Gastrocnemius medialis (tissue), 4 donors: ENCODE data around the gene IL2RA. TPM values are rescaled to one million over a fixed set of nuclear protein-coding genes. Genes with fewer than 3 reads are reported as not detected.

Experiments
- ATAC-seq, 2 donors: fragments of 150-250 bp; one replicate each; pipeline ENCODE4 v1.9.1; 2016
- DNase-seq, 2 donors: peaks; one replicate each; pipeline ENCODE4 v3.0.0-alpha.2; 2019
- H3K27ac ChIP-seq, 4 donors: fragments of 200-600 bp; sonication (generic); 1 replicate in 1 of 4; 2 replicates in 3 of 4; pipeline ENCODE4 v1.5.1; 2016 to 2018; ENCODE audit warnings: mild to moderate bottlenecking in 2 of 4, moderate library complexity in 1 of 4
- H3K27me3 ChIP-seq, 3 donors: fragments of 200-600 bp; sonication (generic) in 2 of 3; 1 replicate in 1 of 3; 2 replicates in 2 of 3; pipeline versions ENCODE4 v1.5.1 to v1.6.0; 2016 to 2019; ENCODE audit warnings: mild to moderate bottlenecking in 1 of 3, moderate library complexity in 1 of 3
- H3K36me3 ChIP-seq, 2 donors: fragments of 200-600 bp; sonication (generic) in 1 of 2; one replicate each; pipeline ENCODE4 v1.5.1; 2017 to 2018
- H3K4me1 ChIP-seq, 2 donors: fragments of 200-600 bp; sonication (generic) in 1 of 2; one replicate each; pipeline ENCODE4 v1.5.1; 2016 to 2017; ENCODE audit warnings: mild to moderate bottlenecking in 2 of 2
- H3K4me3 ChIP-seq, 4 donors: fragments of 200-600 bp; sonication (generic) in 3 of 4; 1 replicate in 1 of 4; 2 replicates in 3 of 4; pipeline ENCODE4 v1.5.1; 2016 to 2019; ENCODE audit warnings: mild to moderate bottlenecking in 2 of 4
- H3K9me3 ChIP-seq, 3 donors: fragments of 200-600 bp; sonication (generic) in 2 of 3; 1 replicate in 1 of 3; 2 replicates in 2 of 3; pipeline ENCODE4 v1.5.1; 2016 to 2019
- CTCF ChIP-seq, 5 experiments: fragments of 450-650 bp in 3 of 5; fragments of 200-600 bp in 2 of 5; sonication (generic) in 2 of 5; IDR thresholded peaks in 4 of 5; conservative IDR thresholded peaks in 1 of 5; 1 replicate in 4 of 5; 2 replicates in 1 of 5; pipeline ENCODE4 v1.5.1; 2016 to 2019; ENCODE audit warnings: antibody characterized with exemption in 5 of 5, mild to moderate bottlenecking in 3 of 5, moderate library complexity in 3 of 5
- POLR2A ChIP-seq, 2 donors: fragments of 450-650 bp; IDR thresholded peaks; one replicate each; pipeline ENCODE4 v1.6.1; 2017; ENCODE audit warnings: antibody characterized with exemption in 2 of 2, mild to moderate bottlenecking in 2 of 2, moderate library complexity in 2 of 2
- in situ Hi-C, 4 donors: fragments of 200-750 bp; cut with MboI; loops; one replicate each; pipeline versions ENCODE4 v1.15.0 to v1.8.0; 2017; ENCODE audit warnings: low sequenced_read_pairs in 4 of 4
- intact Hi-C: fragments of 100-400 bp; cut with DNase I; formaldehyde crosslinking; loops from one replicate; pipeline ENCODE4 v1.15.1; 2023; ENCODE audit warnings: low total_unique reads
- total RNA-seq, 4 donors: library from RNA; depleted of rRNA; stranded (reverse); fragments of >200 nt; gene quantifications; one replicate each; pipeline versions ENCODE4 v1.1.0 to v1.2.3, GENCODE V29; 2016

IL2RA gene
- total RNA-seq, 4 donors from 2014 or later, result 2.1 TPM; not detected in 3

GRCh38 chr10:5971886-5972285 is 90.3 kb downstream of the IL2RA start:
- in situ Hi-C loops, result no loop called here
- H3K27me3 ChIP-seq, result no peaks in the 10 kb centered on the region
- TF ChIP-seq CTCF (IDR thresholded peaks at IDR 0.05 in 4 of 5, conservative IDR thresholded peaks at IDR 0.05 in 1 of 5) (no peak), POLR2A (IDR thresholded peaks at IDR 0.05) (no peak)
- H3K27ac ChIP-seq, result peak overlapping the region; percentile 64 to 70 (median 68)
- no peak overlapping the region for H3K4me3 ChIP-seq
- H3K9me3 ChIP-seq, result no peaks in the 10 kb centered on the region
- DNase-seq (peak in 1 of 2 donors; percentile 27), ATAC-seq (peak; percentile 34 to 44)
- H3K36me3 ChIP-seq, result no peaks in the 10 kb centered on the region
- intact Hi-C loops, result no loop called here
- peaks cover 0 to 29% of the 10 kb centered on the region in 2 donors for H3K4me1 ChIP-seq

GRCh38 chr10:5971315-5971832 is 90.8 kb downstream of the IL2RA start:
- H3K4me1 ChIP-seq, result peaks cover 0 to 29% of the 10 kb centered on the region in 2 donors
- H3K27me3 ChIP-seq, result no peaks in the 10 kb centered on the region
- DNase-seq (peak in 1 of 2 donors; percentile 24), ATAC-seq (peak; percentile 47 to 73)
- H3K36me3 ChIP-seq, result no peaks in the 10 kb centered on the region
- H3K27ac ChIP-seq, result peak overlapping the region; percentile 64 to 70 (median 68)
- H3K9me3 ChIP-seq, result no peaks in the 10 kb centered on the region
- H3K4me3 ChIP-seq, result no peak overlapping the region
- in situ Hi-C loops (no loop called here), intact Hi-C loops (no loop called here)
- TF ChIP-seq POLR2A (IDR thresholded peaks at IDR 0.05) (no peak), CTCF (IDR thresholded peaks at IDR 0.05 in 4 of 5, conservative IDR thresholded peaks at IDR 0.05 in 1 of 5) (no peak)

- Histone ChIP-seq H3K27ac (peak overlapping the region; percentile 64 to 70 (median 68)), H3K36me3 (peaks cover 0 to 4% of the 10 kb centered on the region in 2 donors), H3K4me1 (peaks cover 0 to 21% of the 10 kb centered on the region in 2 donors), H3K9me3 (no peaks in the 10 kb centered on the region), H3K4me3 (no peak overlapping the region), H3K27me3 (no peaks in the 10 kb centered on the region)
- in situ Hi-C loops, result no loop called here
- ATAC-seq, result no peak
- intact Hi-C loops, result no loop called here
- no peak for DNase-seq
- TF ChIP-seq POLR2A (IDR thresholded peaks at IDR 0.05) (no peak), CTCF (IDR thresholded peaks at IDR 0.05 in 4 of 5, conservative IDR thresholded peaks at IDR 0.05 in 1 of 5) (no peak)
Measured at GRCh38 chr10:5970527-5970926, 91.6 kb downstream of the IL2RA start.

GRCh38 chr10:5970066-5970465 is 92.1 kb downstream of the IL2RA start:
- H3K36me3 ChIP-seq, result peaks cover 0 to 6% of the 10 kb centered on the region in 2 donors
- ATAC-seq, result no peak
- no peaks in the 10 kb centered on the region for H3K9me3 ChIP-seq
- no peak overlapping the region for H3K4me3 ChIP-seq
- intact Hi-C loops (no loop called here), in situ Hi-C loops (no loop called here)
- no peak for DNase-seq
- H3K27me3 ChIP-seq, result no peaks in the 10 kb centered on the region
- H3K4me1 ChIP-seq, result peaks cover 0 to 18% of the 10 kb centered on the region in 2 donors
- TF ChIP-seq CTCF (IDR thresholded peaks at IDR 0.05 in 4 of 5, conservative IDR thresholded peaks at IDR 0.05 in 1 of 5) (no peak), POLR2A (IDR thresholded peaks at IDR 0.05) (no peak)
- peak overlapping the region in 2 of 4 donors; percentile 67 to 69 for H3K27ac ChIP-seq
